Cardiac septum (tissue), 1 donor: ENCODE data around the gene AGT. TPM values are rescaled to one million over a fixed set of nuclear protein-coding genes. Genes with fewer than 3 reads are reported as not detected.

ENCODE experiments used
- DNase-seq: peaks from one replicate; pipeline ENCODE4 v3.0.0-alpha.2; 2020; ENCODE audit warnings: low spot score
- intact Hi-C: fragments of 100-400 bp; cut with DNase I; formaldehyde crosslinking; loops from one replicate; pipeline ENCODE4 v1.14.0; 2022
- total RNA-seq: library from RNA; stranded (reverse); fragmentation: NEBNext Ultra II Directional; extraction: Animal tissue kit (Norgen Biotek cat#: 25700); gene quantifications from one replicate; pipeline ENCODE4 v1.2.1, GENCODE V29; 2021
- donor health status: DM: no; HTN: no; CAD: no.

The AGT gene
- total RNA-seq, 1 donor from 2014 or later: 71.0 TPM

DNA sequence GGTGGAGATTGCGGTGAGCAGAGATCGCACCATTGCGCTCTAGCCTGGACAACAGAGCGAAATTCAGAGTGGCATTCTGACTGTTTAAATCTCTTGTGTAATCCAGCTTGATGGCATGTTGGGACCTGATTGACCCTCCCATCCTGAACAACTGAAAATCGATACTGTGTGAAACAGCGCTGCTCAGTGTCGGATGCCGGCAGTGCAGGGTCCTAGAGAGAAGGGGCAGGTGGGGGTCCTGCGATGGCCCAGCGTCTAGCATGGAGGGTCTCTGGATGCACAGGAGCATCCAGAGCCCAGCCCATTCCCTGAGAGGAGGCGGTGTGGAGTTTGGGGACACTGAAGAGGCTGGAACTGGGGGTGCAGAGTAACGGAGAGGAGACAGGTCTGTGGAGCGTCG is 15.8 kb downstream of the AGT start:
- DNase-seq: no peak
- intact Hi-C loops: no loop called here

DNA sequence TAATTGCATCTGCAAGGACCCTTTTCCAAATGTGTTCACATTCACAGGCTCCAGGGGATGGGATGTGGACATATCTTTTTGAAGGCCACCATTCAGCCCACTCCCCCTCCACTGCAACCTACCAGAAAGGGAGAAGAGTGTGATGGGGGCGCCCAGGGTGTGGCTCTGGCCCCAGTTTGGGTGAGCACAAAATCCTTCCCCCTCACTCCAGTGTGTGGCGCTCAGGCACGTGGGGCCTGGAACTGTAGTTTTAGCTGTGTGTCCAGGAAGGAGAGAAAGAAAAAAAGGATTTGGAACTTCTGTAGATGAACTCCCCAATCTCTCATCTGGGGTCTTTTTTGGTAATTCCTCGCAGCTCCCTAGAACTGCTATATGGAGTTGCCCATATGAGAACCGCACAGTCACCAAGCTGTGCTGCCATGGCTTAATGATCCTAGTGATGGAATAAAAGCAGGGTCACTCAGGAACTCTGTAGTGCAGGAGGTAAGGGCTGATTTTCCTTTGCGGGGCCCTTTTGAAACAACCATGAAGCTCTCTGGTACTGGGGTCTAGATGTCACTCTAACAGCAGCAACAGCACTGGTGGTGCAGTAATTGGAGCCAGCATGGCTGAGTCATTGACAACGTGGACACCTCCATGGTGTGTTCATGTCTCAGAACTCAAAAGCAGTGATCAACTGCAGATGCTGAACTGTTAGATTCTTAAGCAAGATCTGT is 17.0 kb downstream of the AGT start:
- intact Hi-C loops: no loop called here
- no peak for DNase-seq

DNA sequence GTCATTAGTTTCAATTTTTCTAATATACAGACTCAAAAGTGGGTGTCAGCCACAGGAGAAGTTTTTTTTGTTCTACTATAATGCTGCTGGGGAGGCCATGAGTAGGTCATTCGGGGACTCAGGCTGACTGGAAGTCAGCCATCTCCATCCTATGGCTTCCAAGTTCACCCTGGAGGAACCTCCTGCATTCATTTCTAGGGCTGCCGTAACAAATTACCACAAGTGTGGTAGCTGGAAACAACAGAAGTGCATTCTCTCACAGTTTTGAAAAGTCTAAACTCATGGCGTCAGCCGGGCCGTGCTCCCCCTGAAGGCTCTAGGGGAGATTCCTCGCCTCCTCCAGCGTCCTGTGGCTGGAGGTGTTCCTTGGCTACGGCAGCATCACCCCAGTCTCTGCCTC is 17.7 kb downstream of the AGT start:
- intact Hi-C loops: no loop called here

DNA sequence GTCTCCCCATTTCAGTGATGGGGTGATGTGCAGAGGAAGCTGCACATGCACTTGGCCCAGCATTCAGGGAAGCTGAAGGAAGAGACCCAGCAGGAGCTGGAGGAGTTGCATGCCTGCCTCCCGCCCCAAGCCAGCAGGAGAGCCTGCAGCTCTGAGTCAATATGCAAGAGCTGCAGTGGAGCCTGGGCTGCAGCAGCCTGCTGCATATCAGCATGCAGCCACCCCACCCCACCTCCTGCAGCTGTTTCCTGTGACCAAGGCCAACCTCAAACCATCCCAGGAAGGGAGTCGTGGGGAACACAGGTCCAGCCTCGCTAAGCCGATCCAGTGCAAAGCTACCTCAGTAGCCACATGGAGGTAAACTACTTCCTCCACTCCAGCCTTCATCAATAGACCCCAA is 18.9 kb downstream of the AGT start:
- intact Hi-C loops: no loop called here
- no peak for DNase-seq

More for the DNA sequence above, 17.7 kb downstream of the AGT start:
- no peak for DNase-seq

DNA sequence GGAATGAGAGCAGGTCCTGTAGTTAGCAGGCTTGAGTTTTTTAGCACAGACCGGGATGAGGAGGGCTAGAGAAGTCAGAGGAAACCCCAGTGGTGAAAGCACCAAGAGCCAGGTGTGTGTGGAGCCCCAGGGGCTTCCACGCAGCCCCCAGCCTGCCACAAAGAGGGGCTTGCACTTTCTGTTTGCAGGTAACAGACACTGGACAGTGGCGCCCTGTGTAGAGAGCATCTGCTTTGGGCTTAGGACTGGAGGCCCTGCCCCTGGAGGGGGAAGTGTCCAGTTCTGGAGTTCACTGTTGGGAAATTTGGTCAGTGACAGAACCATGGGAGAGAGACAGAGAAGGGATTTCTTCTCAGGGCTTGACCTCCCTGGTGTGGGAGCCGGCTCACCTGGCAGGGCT is 19.5 kb downstream of the AGT start:
- DNase-seq: no peak
- intact Hi-C loops: no loop called here

DNA sequence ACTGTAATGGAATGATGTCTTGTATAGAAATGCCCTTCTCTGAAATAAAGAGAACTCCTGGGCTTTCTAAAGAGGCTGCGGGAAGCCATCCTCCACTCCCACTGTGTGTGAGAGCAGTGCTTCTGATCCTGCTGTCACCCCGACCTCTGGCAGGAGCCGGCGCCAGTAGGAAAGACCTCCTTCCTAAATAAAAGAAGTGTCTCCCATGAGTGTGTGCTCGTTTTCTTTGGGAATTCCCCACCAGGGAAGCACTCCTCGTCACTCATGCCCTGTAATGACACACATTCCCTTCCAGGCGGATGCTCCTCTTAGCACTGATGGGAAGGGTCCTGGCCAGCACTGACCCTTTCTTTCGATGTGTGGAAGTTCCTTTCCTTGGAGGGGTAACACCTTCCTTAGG is 20.1 kb downstream of the AGT start:
- intact Hi-C loops: no loop called here
- DNase-seq: no peak

DNA sequence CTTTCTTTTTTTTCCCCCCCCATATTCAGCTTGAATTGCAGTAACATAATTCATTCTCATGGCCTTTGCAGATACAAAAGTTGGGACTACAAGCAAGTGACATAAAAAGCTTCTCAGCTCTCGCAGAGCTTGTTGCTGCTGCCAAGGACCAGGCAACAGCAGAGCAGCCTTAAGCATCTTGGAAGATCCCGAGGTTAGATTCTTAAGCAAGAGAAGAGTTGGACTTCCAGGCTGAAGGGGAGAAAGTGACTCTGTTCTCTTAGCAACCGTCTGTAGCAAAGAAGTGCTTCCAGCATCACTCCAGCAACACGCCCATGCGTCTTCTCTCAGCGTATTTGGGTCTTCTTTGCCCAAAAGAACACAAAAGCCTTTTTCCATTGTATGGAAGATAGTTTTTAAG is 20.7 kb downstream of the AGT start:
- DNase-seq: no peak
- intact Hi-C loops: no loop called here

DNA sequence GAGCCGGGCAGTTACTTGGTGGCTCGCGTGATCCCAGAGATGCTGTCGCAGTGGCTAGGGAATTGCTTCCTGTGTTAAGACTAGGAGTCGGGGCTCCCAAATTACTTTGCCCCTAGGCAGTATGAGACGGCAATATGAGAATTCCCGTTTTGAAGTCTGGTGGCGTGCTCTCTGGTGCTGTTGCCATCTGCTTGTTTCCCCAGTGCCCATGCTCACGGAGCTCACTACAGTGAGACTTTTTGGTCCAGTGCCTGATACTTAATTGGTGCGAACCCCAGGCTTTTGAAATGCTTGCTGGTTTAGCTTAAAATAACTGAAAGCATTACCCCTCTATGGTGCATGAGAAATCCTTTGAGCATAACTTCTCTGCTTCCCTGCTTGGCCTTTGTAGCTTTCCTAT is 22.3 kb downstream of the AGT start:
- DNase-seq: no peak
- intact Hi-C loops: no loop called here

DNA sequence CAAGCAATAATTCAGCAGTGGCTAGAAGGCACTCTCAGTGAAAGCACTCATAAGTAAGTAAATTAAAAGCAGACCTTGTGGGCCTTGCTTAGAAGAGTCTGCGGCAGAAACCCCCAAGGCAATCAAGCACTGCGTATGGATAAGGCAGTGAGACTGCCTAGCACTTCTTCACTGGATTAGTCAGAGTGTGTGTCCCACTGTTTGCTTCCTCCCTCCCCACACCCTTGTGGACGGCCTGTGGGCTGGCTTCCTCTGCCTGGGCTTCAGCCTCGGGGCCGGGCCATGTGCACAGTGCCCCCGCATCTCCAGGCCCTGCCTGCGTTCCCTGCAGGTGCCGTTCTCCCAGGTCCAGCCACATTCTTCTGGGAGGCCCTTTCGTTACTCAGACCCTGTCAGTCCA is 23.8 kb downstream of the AGT start:
- intact Hi-C loops: no loop called here
- no peak for DNase-seq

DNA sequence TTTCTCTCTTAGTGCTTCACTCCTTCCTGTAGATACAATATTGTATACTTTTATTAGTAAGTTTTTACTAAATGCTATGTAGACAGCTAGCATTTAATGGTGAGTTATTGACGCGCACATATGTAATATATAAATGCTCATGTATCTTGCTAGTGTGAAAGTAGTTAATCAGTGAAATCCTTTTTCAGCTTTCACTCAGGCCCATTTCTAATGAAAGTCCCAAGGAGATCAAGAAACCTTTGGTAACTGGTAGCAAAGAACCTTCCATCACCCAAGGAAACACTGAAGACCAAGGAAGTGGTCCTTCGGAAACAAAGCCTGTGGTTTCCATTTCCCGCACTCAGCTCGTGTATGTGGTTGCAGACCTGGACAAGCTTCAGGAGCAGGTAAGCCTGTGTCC is 27.2 kb downstream of the AGT start:
- intact Hi-C loops: no loop called here
- DNase-seq: no peak

DNA sequence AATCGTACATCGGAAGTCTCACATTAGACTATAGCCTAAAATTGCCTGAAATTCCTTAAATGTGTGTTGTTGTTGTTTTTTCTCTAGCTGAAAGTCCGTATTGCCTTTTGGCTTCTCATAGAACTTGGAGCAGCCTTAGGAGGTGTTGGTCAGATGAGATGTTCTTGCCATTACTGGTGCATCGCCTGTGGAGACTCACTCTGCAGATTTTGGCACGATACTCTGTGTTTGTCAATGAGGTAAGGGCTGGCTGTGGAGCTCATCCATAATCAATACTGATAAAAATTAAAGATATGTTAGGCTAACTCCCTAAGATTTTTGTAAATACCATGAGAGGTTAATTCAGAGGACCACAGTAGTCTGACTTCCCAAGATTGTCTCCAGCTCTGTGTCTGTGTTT is 28.9 kb downstream of the AGT start:
- intact Hi-C loops: no loop called here

DNA sequence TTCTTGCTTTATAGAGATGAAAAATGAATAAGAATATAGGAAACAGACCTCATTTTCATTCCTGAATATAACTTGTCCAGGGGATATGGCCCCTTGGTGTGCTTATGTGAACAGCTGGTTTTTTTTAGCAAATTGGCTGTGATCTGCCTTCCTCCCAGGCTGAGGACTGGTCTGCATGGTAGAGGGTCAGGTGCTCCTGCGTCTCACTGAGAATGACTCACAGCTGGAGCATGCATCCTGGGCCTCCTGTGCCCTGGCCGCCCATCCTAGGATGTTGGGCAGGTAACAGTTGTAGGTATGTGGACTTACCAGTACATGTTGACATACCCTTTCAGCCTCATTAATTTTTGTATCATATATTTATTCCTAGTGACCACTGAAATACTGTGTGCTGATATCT is 29.8 kb downstream of the AGT start:
- no peak for DNase-seq
- intact Hi-C loops: no loop called here

More for the DNA sequence above, 28.9 kb downstream of the AGT start:
- DNase-seq: no peak

DNA sequence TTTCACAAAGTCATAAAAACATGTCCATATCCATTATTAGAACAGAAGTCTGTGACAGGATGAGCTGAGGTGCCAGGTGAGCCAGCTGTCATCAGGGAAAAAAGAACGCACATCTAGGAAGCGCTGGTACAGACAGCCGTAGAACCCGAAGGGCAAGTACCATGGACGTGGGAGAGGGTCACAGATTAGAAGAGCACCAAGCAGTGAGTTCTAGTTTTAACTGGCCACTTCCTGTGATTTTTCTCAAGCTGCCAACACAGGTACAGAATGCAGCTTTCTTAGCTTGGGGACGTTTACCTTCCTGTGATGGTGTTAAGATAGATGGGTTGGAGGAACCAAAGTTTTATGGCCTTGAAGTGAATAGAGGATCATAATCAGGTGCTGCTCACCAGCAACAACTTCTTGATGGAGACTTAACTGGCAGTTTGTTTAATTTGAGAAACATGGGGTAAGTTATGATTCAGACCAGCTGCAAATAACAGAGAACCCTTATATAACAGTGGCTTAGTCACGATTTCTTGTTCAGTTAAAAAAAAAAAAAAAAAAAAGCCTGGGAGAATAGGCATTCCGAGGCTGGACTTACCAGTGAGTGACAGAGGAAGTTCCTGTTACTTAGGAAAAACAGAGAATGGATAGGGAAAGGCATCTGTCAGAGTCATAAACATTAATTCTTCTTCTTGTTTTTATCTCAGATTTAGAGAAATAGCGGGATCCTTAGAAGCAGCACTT is 30.9 kb downstream of the AGT start:
- DNase-seq: no peak
- intact Hi-C loops: no loop called here

DNA sequence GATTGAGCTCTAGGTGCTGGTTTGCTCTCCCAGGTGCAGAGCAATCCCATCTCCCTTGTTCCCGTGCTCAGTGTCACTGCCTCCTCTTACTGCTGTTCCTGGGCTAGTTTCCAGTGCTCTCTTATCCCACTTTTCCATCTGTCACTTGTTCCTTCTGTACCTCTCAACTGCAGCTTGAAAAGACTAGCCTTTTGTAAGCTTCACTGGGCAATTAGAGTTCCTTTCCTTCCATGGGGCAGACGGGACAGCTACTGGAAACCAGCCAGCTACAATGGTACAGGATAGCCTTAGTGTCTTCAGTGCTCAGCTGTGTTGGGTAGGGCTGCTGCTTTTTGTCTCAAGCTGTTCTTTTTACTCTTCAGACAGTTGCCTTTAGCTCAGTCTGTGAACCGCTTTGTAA is 31.6 kb downstream of the AGT start:
- DNase-seq: no peak
- intact Hi-C loops: no loop called here

DNA sequence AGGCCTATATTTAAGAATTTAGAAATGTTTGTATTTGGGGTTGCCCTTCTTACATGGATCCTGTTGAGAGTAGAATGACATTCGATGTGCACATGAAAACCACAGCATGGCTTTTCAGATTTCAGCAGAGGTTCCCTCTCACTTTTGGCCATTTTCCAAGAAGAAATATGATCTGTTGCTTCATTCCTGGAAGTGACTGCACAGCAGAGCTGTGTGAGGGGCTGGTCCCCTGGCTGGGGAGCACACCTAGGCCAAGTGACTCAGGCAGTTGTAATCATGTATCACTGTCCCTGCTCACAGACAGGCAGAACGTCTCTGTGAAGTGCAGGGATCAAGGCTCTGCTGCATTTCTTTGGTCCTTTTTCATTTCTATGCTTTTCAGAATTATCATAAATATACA is 32.3 kb downstream of the AGT start:
- intact Hi-C loops: no loop called here
- DNase-seq: no peak

DNA sequence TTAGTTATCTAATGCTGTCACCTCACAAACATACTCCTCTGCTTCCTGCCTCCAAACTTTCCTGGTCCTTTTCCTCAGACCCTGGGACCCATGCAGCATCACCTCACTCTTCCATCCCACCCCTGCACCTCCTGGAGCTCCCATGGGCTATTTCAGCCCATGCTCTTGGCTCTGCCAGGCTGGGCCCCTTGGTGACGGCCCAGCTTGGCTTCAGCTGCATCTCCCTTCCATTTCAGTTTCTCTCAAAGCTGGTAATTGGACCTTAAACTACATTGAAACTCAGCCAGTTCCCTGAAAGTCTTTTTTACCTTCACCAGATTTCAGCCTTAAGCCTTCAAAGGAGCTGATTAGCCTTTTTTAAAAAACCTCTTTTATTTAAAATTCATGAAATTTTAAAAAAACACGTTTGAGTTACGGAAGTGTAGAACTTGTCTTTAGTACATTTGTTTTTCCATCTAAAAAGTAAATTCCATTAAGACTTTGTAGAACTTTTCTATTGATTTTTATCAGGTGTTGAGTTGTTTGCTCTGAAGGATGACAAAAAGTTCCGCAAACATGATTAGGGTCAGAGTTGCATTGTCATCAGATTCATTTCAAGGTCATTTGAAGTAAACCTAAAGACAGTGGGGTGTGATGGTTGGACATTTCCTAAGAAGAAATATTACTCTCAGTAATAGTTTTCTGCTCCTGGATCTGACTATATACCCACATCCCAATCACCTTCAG is 33.5 kb downstream of the AGT start:
- intact Hi-C loops: no loop called here

DNA sequence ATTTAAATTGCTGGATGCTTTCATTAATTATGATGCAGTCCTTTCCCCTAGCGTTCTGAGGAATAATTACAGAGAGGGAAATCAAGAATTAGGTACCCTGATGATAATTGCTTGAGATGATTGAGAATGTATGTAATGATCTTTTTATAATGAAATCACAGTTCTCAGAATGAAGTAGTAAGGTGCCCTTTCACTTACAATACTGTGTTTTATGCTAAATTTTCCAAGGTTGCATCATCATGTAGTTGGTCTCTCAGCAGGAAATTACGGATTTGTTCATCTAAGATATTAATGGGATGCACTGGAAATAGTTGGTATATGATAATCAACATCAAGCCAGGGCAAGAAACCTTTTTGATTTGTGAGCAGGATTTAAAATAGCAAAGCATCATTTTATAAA is 34.1 kb downstream of the AGT start:
- no peak for DNase-seq
- intact Hi-C loops: no loop called here

More for the DNA sequence above, 33.5 kb downstream of the AGT start:
- no peak for DNase-seq

DNA sequence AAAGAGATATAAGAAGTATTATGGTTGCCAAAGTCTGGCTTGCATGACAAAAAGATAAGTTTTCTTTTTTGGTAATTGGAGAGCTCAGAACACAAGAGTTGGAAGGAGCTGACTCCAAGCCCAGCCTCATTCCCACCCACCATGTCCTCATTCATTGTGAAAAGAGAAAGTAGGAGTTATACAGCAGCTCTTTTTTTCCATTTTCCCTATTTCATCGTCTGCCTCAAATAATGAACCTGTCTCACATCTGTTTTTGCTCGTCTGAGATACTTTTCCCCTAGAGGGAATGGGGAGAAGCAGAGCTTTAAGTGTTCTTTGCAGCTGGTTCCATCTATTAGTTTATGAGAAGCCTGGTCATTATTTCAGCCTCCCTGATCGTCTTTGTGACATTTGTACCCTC is 34.7 kb downstream of the AGT start:
- no peak for DNase-seq
- intact Hi-C loops: no loop called here

DNA sequence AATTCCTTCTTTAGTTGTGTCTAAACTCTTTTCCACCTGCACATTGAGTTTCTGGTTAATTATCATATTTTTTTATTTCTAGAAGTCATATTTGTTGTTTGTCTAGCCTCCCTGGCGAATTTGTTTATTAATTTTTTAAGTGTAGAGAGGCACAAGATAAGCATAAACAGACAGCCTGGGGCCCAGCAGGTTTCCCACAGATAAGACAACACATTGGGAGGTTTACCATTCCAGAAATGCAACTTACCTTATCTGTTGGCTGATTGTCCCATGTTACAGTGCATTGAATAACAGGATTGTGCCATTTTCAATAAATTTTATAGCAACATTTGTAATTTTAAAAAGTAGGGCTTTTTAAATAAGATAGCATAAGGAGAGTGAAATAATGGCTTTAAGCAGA is 36.7 kb downstream of the AGT start:
- intact Hi-C loops: no loop called here
- no peak for DNase-seq

DNA sequence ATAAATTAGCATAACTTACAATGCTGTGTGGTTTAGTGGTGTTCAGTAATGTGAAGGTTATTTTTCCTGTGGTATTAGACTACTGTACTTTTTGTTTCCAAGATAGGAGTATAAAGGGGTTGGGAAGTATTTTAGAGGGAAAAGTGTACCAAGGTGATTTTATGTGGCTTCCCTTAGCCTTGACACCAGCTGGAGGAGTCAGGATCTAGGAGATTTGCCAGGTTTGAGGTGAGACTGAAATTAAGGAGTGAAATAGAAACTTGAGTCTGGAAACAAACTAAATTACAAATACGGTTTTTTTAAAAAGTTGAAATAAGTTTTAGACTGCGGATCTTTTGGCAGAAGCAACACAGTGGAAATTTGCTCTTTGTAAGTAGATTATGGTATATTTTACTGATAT is 39.3 kb downstream of the AGT start:
- no peak for DNase-seq
- intact Hi-C loops: no loop called here

DNA sequence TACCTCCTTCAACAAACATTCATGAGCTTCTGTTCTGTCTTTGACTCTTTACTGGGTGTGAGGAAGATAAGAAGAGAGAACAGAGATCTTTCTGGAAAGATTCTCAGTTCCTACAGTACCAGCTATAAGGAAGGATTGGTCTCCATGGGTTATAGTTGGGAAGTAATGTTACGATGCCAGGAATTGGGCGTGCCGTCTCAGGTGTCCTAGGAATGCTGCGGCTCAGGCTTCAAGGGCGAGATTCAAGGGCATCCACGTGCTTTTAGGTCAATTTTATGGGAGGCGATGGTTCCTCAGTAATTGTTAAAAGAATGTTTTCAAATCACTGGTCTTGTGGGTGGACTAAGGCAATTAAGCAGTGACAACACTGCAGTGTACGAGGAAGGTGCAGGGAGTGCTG is 44.4 kb downstream of the AGT start:
- no peak for DNase-seq
- intact Hi-C loops: no loop called here
